ENCODE results near the gene ZNF296. TPM values are rescaled to one million over a fixed set of nuclear protein-coding genes. Genes with fewer than 3 reads are reported as not detected.

The ZNF296 gene
- total and polyA plus RNA-seq, 2 donors (not counting 3 experiments of a cell fraction or from before 2014, with no cell fraction given): 0.35 to 1.8 TPM

- POLR2A ChIA-PET: interaction anchor here (0.6 kb wide), 1 partner anchor 11 kb away, joined by 3 read pairs; the partner anchor contains the start of gene PPP1R37
- FAIRE-seq: no peak
- no peaks in the 10 kb centered on the region for H3K9me3 ChIP-seq (replicated peaks; ENCODE audit: control insufficient read depth, insufficient read depth, low read length)
- no peak overlapping the region for H3K4me2 ChIP-seq (ENCODE audit: insufficient read depth, low read length)
- no peaks in the 10 kb centered on the region for H4K20me1 ChIP-seq (replicated peaks; ENCODE audit: control insufficient read depth, extremely low read depth, insufficient read depth, low read length)
- H2AFZ ChIP-seq (ENCODE audit: low read depth, low read length): no peak overlapping the region
- H3K79me2 ChIP-seq (ENCODE audit: control insufficient read depth, insufficient read depth, low read length): peaks cover 79% of the 10 kb centered on the region
- no peaks in the 10 kb centered on the region for H3K9me1 ChIP-seq (replicated peaks; ENCODE audit: control insufficient read depth, extremely low read depth, insufficient read depth, low read length)
- TF ChIP-seq EZH2 (IDR thresholded peaks at IDR 0.05; ENCODE audit: borderline replicate concordance, low read depth, low read length, severe bottlenecking) (no peak), POLR2AphosphoS5 (IDR thresholded peaks at IDR 0.05; ENCODE audit: insufficient read depth, low read depth, low read length) (no peak), MAX (IDR thresholded peaks at IDR 0.05; ENCODE audit: insufficient read depth, insufficient read length) (no peak), CTCF (IDR thresholded peaks at IDR 0.05; ENCODE audit: extremely low read depth in 1 of 2, insufficient read depth in 1 of 2, low read depth in 1 of 2, low read length in 2 of 2) (no peak), FOS (IDR thresholded peaks at IDR 0.05; ENCODE audit: borderline replicate concordance, insufficient read depth, low read length) (no peak), POLR2A (IDR thresholded peaks at IDR 0.05; ENCODE audit: low read depth, low read length) (no peak)
- peaks cover 9% of the 10 kb centered on the region for H3K4me1 ChIP-seq (ENCODE audit: control insufficient read depth, extremely low read depth, insufficient read depth, low read length)
- H3K36me3 ChIP-seq (ENCODE audit: control insufficient read depth in 2 of 2, extremely low read depth in 1 of 2, insufficient read depth in 2 of 2, low read length in 2 of 2): no peaks in the 10 kb centered on the region
- CTCF ChIA-PET: interaction anchor here (0.6 to 3.6 kb wide), 6 partner anchors 9 to 21 kb away, joined by 3 to 14 read pairs (median 3); partner anchors contain the start of gene PPP1R37
- no peak overlapping the region for H3K9ac ChIP-seq (replicated peaks; ENCODE audit: extremely low read depth, insufficient read depth, low read length)
- no peak for DNase-seq (ENCODE audit: low read depth, low spot score)
- H3K4me3 ChIP-seq (replicated peaks in 1 of 3; ENCODE audit: insufficient read depth in 1 of 3, low read depth in 1 of 3, low read length in 3 of 3): no peak overlapping the region
- intact Hi-C loops (cut with micrococcal nuclease): no loop called here
- H3K27ac ChIP-seq (ENCODE audit: insufficient read depth, low read depth, low read length): no peak overlapping the region
- no TSS peak for BruUV-seq (replicated peaks)
- H3K27me3 ChIP-seq (ENCODE audit: control insufficient read depth in 2 of 2, insufficient read depth in 2 of 2, low read length in 2 of 2): no peaks in the 10 kb centered on the region
- dilution Hi-C loops (cut with MboI; ENCODE audit: extremely low pct_ligation_motif_present, low sequenced_read_pairs): no loop called here
These were observed 27.4 kb upstream of the ZNF296 start for GRCh38 chr19:45103508-45104319.
